Heart left ventricle (tissue), 13 donors: Measurements from ENCODE around the gene EVC2.

Source experiments
- POLR2A ChIP-seq, 2 donors: fragments of 450-650 bp; IDR thresholded peaks; one replicate each; pipeline ENCODE4 v1.6.1; 2017; ENCODE audit warnings: antibody characterized with exemption in 2 of 2, mild to moderate bottlenecking in 2 of 2, moderate library complexity in 2 of 2
- TF ChIP-seq, protein P1 (sequence below), 12 donors: fragments of 200-600 bp; sonication (generic) in 4 of 12; IDR thresholded peaks; one replicate each; pipeline versions ENCODE4 v1.5.0 to v1.8.0; 2018 to 2022; ENCODE audit warnings: antibody characterized with exemption in 12 of 12, mild to moderate bottlenecking in 5 of 12
- donor health status: ischemic (EF 13 %, LVEDD 7.1; RV severe dilation, severe dysfunction).
- donor health status: DM: no; HTN: yes; CAD: no.
- donor health status: DM: no; HTN: no; CAD: no.
- donor health status: ischemic (EF 25% LVEDD 6.9; RV normal size, moderate dysfunction).
- donor health status: ischemic (EF 25% LVEDD 5.7; RV mildly dilated, moderate dysfunction).
- donor health status: ischemic (EF 35%, LVEDD 5.7; RV mildly dilated, moderate dysfunction).
- donor health status: nonischemic (EF 11% LVEDD 7.7; RV severe dilation, severe dysfunction).
- donor health status: DM: yes; HTN: yes; CAD: no.
- donor health status: PGD.
- donor health status: ischemic (EF 29% LVEDD 5.4; RV normal size, mild dysfunction).
- donor health status: nonischemic (EF 23%, LVEDD 6.1; RV moderate dilation, normal function).

GRCh38 chr4:5541169-5541568 lies 167.2 kb downstream of the EVC2 start:
- TF ChIP-seq, protein P1, sequence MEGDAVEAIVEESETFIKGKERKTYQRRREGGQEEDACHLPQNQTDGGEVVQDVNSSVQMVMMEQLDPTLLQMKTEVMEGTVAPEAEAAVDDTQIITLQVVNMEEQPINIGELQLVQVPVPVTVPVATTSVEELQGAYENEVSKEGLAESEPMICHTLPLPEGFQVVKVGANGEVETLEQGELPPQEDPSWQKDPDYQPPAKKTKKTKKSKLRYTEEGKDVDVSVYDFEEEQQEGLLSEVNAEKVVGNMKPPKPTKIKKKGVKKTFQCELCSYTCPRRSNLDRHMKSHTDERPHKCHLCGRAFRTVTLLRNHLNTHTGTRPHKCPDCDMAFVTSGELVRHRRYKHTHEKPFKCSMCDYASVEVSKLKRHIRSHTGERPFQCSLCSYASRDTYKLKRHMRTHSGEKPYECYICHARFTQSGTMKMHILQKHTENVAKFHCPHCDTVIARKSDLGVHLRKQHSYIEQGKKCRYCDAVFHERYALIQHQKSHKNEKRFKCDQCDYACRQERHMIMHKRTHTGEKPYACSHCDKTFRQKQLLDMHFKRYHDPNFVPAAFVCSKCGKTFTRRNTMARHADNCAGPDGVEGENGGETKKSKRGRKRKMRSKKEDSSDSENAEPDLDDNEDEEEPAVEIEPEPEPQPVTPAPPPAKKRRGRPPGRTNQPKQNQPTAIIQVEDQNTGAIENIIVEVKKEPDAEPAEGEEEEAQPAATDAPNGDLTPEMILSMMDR (IDR thresholded peaks at IDR 0.05): no peak
- no peak for TF ChIP-seq POLR2A (IDR thresholded peaks at IDR 0.05)
